ENCODE results near the gene CHRNA1.
"Not testable (repeated sequence)": the region's sequence is repeated elsewhere in the genome, so short reads cannot be mapped to it uniquely, and the experiment has no call there.

The CHRNA1 gene

GRCh38 chr2:174713686-174714085 lies 50.6 kb downstream of the CHRNA1 start:
- no peak for DNase-seq (ENCODE audit: low read depth)

GRCh38 chr2:174711206-174711605 lies 53.1 kb downstream of the CHRNA1 start:
- no peak for DNase-seq (ENCODE audit: low read depth)

- not testable (repeated sequence) for DNase-seq (ENCODE audit: low read depth)
These were observed 54.8 kb downstream of the CHRNA1 start for GRCh38 chr2:174709416-174710004.

GRCh38 chr2:174708713-174709112 lies 55.6 kb downstream of the CHRNA1 start:
- DNase-seq (ENCODE audit: low read depth) = no peak

GRCh38 chr2:174705321-174705720 lies 59.0 kb downstream of the CHRNA1 start:
- no peak for DNase-seq (ENCODE audit: low read depth)

- DNase-seq (ENCODE audit: low read depth) = no peak
These were observed 59.6 kb downstream of the CHRNA1 start for GRCh38 chr2:174704642-174705041.

- no peak for DNase-seq (ENCODE audit: low read depth)
These were observed 60.2 kb downstream of the CHRNA1 start for GRCh38 chr2:174704061-174704460.

- DNase-seq (ENCODE audit: low read depth) = no peak
These were observed 60.8 kb downstream of the CHRNA1 start for GRCh38 chr2:174703430-174703829.

- no peak for DNase-seq (ENCODE audit: low read depth)
These were observed 61.7 kb downstream of the CHRNA1 start for GRCh38 chr2:174702541-174702940.

GRCh38 chr2:174699993-174700766 lies 64.1 kb downstream of the CHRNA1 start:
- DNase-seq (ENCODE audit: low read depth) = no peak
